NCI-H510A treated with DMSO at 0.1 percent for 48 hours (cell line): ENCODE data around the gene FAM177A1.
A peak's percentile ranks its signal among the peaks of the same experiment; 100 is the strongest.
"Not testable (repeated sequence)": the region's sequence is repeated elsewhere in the genome, so short reads cannot be mapped to it uniquely, and the experiment has no call there.

Source experiments
- DNase-seq: peaks from one replicate; lab custom pipeline; 2025; lab: John Stamatoyannopoulos, UW

FAM177A1 gene

DNA sequence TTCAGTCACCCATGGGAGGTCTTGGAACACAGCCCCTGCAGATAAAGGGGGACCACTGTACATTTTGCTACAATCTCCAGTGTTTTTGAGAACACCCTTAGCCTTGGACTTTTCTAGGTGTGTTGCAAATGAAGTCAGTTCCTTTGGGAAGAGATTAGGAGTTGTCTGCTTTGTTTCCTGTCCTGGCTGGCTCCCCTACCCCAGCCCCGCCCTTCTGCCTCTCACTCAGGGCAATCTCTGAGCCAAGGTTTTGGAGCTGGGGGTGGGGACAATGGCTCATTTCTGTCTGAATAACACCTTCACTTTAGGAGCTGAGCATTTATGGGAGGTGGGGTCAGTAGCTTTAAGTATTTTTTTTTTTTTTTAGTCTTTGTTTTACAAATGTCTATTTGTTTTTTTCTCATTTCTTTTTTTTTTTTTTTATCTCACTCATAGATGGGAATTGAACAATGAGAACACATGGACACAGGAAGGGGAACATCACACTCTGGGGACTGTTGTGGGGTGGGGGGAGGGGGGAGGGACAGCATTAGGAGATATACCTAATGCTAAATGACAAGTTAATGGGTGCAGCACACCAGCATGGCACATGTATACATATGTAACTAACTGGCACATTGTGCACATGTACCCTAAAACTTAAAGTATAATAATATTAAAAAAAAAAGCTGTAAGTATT is 15.2 kb downstream of the FAM177A1 start:
- DNase-seq: not testable (repeated sequence)

- DNase-seq: not testable (repeated sequence)
Measured at GRCh38 chr14:35065731-35066130, 19.7 kb downstream of the FAM177A1 start.

DNA sequence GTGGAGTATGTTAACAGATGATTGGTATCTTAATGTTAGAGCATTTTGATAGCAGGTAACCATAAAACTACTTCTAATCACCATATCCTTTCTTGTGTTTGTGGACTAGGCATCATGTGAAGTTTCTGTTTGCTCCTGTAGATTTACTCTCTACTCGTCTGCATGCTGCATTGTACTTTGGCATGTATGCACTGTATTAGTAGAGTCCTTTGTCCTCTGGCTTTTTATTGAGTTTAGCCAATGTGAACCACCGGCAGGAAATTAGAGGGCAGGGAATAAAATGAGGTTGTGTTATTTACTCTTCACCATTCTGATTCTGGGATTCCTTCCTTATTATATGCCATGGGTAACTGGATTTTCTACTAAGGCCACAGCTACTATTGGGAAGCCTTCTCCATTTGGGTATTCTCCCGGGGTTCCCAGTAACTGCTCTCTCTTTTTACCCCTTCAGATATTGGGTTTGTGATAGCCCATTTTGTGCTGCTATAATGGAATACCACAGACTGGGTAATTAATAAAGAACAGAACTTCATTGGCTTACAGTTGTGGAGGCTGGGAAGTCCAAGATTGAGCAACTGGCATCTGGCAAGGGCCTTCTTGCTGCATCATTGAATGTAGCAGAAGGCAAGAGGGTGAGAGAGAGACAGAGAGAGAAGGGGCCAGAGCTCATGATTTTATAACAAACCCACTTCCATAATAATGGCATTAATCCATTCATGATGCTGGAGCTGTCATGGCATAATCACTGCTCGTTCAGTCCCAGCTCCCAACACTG is 22.4 kb downstream of the FAM177A1 start:
- no peak for DNase-seq

DNA sequence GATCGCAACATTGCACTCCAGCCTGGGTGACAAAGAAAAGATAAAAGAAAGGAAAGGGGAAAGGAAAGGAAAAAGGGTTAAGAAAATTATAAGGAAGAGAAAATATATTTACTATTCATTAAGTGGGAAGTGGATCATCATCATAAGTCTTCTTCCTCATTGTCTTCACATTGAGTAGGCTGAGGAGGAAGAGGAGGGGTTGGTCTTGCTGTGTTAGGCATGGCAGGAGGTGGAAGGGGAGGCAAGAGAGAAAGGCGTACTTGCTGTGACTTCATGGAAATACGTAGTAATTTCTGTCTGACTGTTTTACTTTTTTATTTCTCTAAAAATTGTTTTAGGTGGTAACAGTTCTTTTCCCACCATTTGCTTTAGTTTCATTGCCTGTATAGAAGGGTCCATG is 26.2 kb downstream of the FAM177A1 start:
- no peak for DNase-seq

- no peak for DNase-seq
Measured at GRCh38 chr14:35073486-35073885, 27.4 kb downstream of the FAM177A1 start.

DNA sequence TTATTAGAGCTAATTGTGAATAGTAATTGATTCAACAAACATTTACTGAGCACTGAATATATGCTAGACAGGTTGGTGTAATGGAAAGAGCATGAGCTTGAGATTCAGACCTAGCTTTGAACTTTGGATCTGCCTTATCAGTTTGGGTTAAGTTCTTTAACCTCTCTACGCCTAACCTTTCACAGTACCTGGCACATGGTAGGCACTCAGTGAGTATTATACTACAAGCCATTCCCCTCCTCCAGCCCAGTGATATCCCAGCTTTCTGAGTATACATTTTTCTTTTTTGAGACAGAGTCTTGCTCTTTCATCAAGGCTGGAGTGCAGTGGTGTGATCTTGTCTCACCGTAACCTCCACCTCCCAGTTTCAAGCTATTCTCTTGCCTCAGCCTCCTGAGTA is 32.0 kb downstream of the FAM177A1 start:
- no peak for DNase-seq

DNA sequence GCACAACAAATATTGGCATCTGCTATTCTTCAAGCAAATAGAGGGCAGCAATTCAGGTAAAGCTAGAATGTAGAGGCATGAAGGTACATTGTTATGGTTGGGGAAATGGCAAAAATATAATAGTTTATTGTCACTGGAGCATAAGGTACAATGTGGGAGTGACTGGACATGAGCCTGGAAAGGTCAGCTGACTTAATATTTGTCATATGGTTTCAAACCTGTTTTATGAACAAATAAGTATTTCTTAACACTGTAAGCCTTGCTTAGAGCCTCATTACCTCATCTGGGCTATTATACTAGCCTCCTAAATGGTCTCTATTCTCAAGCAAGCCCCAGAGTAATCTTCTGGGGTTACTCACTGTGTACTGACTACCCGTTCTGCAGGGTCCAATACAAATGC is 33.7 kb downstream of the FAM177A1 start:
- no peak for DNase-seq

- DNase-seq: no peak
Measured at GRCh38 chr14:35083530-35084150, 37.6 kb downstream of the FAM177A1 start.

DNA sequence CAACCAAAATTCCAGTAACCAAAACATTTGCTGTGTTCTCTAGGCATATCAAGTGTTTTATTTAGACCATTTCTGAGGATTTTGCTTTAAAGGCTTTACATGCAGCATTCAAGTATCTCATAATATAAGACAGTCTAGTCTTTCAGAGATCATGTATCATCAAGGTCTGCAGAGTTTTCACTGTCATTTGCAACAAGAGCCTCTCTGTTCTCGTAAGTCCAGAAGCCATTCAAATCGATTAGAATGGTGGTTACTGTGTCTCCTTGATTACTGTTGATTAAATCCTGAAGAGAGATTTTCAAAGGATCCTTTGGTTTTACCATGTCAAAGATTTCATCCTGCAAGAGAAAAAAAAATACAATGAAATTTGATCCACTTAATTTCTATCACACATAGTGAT is 39.4 kb downstream of the FAM177A1 start:
- DNase-seq: no peak

DNA sequence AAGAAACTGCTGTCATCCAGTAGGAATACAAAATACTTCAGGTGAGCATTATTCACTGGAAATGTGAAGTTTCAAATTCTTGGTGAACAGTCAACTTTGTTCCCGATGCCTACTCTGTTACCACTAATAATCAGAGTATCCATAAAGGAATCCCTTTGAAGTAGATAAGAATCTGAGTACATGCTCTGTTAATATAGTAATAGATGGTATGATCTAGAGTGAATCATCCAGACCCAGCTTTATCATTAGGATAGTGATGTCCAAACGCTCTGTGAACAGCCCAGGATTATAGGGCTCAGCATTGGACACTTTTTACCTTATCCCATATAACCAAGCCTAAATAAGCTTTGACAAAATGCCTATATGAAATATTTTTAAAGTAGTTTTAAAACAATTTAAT is 42.4 kb downstream of the FAM177A1 start:
- no peak for DNase-seq

DNA sequence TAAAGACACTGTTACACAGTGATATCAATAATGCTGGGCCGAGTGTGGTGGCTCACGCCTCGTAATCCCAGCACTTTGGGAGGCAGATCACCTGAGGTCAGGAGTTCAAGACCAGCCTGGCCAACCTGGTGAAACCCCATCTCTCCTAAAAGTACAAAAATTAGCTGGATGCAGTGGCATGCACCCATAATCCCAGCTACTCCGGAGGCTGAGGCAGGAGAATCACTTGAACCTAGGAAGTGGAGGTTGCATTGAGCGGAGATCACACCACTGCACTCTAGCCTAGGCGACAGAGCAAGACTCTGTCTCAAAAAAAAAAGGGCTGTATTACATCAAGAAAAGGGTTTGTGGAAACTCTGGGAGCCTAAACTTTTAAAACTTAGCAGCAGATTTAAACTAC is 48.6 kb downstream of the FAM177A1 start:
- not testable (repeated sequence) for DNase-seq

DNA sequence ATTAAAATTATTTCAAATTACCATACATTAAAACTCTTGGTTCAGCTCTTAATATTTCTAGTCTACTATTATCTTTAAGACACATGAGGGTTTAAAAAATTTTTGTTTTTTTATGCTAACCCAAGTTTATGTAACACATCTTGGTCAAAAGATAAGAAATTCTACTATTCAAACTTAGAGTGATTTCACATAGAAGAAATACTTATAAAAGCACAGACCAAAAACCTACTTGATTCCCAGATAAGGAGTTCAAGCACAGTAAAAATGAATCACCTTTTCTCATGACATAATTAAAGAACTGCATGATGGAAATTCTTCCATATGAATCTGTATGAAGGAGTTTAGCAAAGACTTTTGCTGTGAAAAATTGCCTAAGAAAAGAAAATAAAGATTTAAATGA is 61.8 kb downstream of the FAM177A1 start:
- no peak for DNase-seq

- DNase-seq: no peak
Measured at GRCh38 chr14:35112641-35113040, 66.6 kb downstream of the FAM177A1 start.

DNA sequence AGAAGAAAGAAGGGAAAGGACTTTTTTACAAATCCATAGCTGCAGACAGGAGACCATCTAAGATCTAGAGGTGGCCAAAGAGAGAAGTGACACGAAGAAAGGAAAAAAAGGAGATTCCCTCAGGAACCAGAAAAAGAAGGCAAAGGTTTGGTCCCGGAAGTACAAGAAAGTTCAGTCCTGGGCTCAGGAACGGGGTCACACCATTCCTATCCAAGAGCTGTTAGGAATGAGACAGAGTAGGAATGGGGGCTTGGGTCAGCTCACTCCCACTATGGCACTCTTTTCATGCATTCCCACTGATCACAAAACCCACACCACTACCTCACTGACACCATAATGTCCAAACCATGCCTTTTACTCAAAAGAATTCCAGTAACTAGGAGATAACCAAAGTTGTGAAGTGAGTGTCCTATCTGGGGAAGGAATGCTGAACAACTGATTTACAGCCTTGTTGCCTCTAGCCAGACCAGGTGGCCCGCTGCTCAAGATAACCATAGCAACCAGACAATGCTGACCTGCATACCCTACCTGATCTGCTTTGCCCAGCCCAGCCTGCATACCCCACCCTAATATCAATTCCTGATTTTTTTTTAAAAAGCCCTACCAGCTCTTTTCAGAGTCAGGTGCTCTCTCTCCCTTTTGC is 67.4 kb downstream of the FAM177A1 start:
- DNase-seq: no peak

- no peak for DNase-seq
Measured at GRCh38 chr14:35114036-35114435, 68.0 kb downstream of the FAM177A1 start.

DNA sequence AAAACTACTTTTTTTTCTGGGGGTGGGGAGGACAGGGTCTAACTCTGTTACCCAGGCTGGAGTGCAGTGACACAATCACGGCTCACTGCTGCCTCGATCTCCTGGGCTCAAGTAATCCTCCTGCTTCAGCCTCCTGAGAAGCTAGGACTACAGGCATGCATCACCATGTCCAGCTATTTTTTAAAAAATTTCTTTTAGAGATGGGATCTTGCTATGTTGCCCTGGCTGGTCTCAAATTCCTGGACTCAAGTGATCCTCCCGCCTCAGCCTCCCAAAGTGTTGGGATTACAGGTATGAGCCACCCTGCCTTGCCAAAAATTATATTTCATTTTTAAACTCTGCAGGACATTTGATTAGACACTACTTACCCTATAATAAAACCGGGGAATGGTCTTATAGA is 70.2 kb downstream of the FAM177A1 start:
- no peak for DNase-seq

DNA sequence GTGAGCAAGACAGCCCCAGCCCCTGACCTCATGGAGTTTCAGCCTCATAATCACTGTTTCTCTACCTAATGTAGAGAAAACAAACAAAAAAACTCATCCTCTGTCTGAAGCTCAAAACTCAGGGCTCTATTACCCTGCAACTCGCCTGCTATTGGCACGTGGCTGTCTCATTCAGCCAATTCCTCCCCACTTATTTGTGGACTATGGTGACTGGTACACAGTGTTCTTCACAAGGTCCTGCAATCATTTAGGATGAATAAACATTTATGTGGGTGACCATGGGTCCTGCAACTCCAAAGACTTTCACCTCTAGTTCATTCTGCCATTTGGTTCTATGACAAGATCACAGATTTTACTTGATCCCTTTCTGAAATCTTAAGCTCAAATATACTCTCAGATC is 71.0 kb downstream of the FAM177A1 start:
- DNase-seq: no peak

GRCh38 chr14:35121026-35121886 is 75.2 kb downstream of the FAM177A1 start:
- DNase-seq: no peak

DNA sequence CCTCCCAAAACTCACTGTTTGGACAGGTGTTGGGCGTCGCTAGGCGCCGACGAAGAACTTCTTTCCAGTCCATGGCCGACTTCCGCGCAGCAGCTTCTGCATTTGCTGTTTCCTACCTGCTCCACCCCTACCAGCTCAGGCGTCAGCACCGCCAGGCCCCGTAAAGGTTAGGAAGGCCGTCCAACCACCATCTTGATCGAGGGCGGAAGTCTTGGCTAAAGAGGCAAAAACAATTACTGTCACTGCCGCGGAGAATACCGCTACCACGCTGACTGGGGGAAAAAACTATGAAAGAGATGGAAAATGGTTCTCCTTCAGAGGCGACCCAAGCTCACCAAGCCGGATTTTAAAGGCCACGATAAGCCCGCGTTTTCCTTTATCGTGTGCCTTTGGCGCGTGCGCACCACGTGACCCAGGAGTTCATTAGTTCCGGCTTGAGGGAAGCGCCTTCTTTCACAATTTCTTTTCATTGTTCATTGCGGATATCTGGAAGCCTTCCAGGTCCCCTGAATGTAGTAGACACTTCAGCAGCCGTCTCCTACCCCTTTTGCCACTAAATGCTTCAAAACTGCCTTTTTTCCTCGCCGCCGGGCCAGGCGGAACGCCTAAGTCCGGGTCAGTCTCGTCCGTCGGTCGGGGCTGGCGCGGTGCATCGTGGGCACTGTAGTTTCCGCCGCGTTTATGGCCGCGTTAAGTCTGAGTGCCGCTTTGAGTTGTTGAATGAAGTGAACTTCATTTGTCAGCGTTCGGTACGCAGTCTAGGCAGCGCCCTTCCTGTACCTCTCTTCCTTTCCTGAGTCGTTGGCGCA is 76.0 kb downstream of the FAM177A1 start, which contains the start of the genes PPP2R3C and PRORP:
Gene PPP2R3C, minus strand, starts transcription at position 104 of the 809 bp plus-strand sequence. Its CDS starts 31 bp downstream, at position 73.
Gene PRORP, plus strand, starts transcription at position 666 of the 809 bp plus-strand sequence. CDS start 694 bp downstream, outside the sequence.
- peak; percentile 98 for DNase-seq

- peak; percentile 63 for DNase-seq
Measured at GRCh38 chr14:35122696-35123387, 76.8 kb downstream of the FAM177A1 start.
